ENCODE results near the gene RPS27L.

DNA sequence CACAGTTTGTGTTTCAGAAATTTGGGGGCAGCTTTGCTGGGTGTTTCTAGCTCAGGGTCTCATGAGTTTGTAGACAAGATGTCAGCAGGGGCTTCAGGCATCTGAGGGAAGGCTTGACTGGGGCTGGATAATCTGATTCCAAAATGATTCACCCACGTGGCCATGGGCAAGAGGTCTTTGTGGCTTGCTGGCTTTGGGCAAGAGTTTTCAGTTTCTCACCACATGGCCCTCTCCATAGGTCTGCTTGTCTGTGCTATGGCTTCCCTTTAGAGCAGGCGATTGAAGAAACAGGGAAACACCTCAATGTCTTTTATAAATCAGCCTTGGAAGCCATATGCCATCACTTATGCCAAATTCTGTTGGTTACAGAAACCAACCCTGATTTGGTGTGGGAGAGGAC, 11.9 kb downstream of the RPS27L start:
- TF ChIP-seq CTCF (conservative IDR thresholded peaks at IDR 0.05; ENCODE audit: low read length) (no peak), EZH2phosphoT487 (IDR thresholded peaks at IDR 0.05; ENCODE audit: borderline replicate concordance, low read depth, low read length) (no peak)
